ENCODE measurements around the gene ARHGEF40.

Gene ARHGEF40

DNA sequence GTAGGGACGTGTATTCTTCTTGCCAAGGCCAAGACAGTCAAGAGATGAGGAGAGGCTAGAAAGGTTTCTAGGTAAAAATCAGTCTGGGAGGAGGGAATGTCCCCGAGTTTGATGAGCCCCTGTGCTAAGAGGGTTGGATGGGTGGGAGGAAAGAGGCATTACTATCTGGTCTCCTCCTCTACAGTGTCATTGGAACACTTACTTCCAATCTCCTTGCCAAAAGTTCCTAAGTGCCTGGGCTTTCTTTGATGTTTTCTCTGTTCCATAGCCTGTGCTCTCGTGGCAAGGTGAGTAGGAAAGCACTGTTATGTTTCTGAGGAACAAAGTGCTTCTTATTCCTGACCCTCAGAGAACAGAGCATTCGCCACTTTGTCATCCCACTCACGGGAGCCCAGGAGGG lies 35.4 kb upstream of the ARHGEF40 start, which contains the start of gene RNASE13:
Gene RNASE13, minus strand, starts transcription at position 101 of the 400 bp plus-strand sequence. CDS start 519 bp downstream, outside the sequence.
- TF ChIP-seq, protein P1, sequence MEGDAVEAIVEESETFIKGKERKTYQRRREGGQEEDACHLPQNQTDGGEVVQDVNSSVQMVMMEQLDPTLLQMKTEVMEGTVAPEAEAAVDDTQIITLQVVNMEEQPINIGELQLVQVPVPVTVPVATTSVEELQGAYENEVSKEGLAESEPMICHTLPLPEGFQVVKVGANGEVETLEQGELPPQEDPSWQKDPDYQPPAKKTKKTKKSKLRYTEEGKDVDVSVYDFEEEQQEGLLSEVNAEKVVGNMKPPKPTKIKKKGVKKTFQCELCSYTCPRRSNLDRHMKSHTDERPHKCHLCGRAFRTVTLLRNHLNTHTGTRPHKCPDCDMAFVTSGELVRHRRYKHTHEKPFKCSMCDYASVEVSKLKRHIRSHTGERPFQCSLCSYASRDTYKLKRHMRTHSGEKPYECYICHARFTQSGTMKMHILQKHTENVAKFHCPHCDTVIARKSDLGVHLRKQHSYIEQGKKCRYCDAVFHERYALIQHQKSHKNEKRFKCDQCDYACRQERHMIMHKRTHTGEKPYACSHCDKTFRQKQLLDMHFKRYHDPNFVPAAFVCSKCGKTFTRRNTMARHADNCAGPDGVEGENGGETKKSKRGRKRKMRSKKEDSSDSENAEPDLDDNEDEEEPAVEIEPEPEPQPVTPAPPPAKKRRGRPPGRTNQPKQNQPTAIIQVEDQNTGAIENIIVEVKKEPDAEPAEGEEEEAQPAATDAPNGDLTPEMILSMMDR (IDR thresholded peaks at IDR 0.05; ENCODE audit: poor library complexity, severe bottlenecking), result no peak
- H3K27me3 ChIP-seq (ENCODE audit: insufficient read depth, poor library complexity, severe bottlenecking), result no peaks in the 10 kb centered on the region
- DNase-seq (ENCODE audit: low spot score) (no peak), ATAC-seq (ENCODE audit: low read depth) (no peak)
- H3K9me3 ChIP-seq (ENCODE audit: severe bottlenecking), result no peaks in the 10 kb centered on the region
- no peak within 1 kb of the TSS for H3K4me3 ChIP-seq (ENCODE audit: severe bottlenecking)
- H3K36me3 ChIP-seq (ENCODE audit: low read depth), result no peaks in the 10 kb centered on the region
- no peak within 1 kb of the TSS for H3K27ac ChIP-seq (ENCODE audit: poor library complexity, severe bottlenecking)
- H3K4me1 ChIP-seq (ENCODE audit: insufficient read depth, poor library complexity, severe bottlenecking), result peaks cover 1% of the 10 kb centered on the region

DNA sequence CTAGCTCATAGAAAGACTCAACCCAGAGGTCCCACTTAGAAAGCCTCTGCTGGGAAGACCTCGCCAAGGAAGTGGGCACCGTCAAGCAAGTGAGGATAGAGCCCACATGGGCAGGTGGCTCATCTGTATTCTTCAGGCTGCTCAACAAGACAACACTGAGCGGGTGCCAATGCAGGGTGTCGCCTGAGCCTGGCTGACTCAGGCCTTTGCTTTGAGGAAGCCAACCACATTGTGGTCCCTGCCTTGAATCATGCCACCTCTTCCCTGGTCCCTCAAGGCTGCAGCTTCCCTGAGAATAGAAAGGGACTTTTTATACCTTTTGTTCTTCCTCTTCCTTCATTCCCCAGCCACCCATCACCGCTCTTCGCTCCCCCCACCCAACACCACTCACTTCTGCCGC lies 33.4 kb upstream of the ARHGEF40 start:
- TF ChIP-seq, protein P1 (IDR thresholded peaks at IDR 0.05; ENCODE audit: poor library complexity, severe bottlenecking), result no peak
- peaks cover 20% of the 10 kb centered on the region for H3K4me1 ChIP-seq (ENCODE audit: insufficient read depth, poor library complexity, severe bottlenecking)

DNA sequence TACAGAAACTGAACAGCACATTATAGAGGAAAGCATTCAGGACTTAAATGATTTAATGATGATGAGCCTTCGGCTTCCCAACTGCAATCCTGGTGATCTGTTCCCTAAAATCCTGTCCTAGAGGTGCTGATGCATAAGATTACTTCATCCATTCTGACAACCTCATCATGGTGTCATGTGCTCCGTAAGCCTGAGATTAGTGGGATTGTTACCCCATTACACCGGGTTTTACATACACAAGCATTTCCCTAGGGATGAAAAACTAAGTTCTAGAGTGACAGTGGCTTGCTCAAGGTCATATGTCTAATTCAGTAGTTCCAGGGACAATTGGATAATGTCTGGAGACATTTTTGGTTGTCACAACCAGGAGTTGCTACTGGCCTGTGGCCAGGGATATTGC lies 32.9 kb upstream of the ARHGEF40 start:
- Histone ChIP-seq H3K4me1 (ENCODE audit: insufficient read depth, poor library complexity, severe bottlenecking) (peaks cover 24% of the 10 kb centered on the region), H3K36me3 (ENCODE audit: low read depth) (no peaks in the 10 kb centered on the region), H3K27me3 (ENCODE audit: insufficient read depth, poor library complexity, severe bottlenecking) (no peaks in the 10 kb centered on the region), H3K9me3 (ENCODE audit: severe bottlenecking) (no peaks in the 10 kb centered on the region), H3K4me3 (ENCODE audit: severe bottlenecking) (no peak overlapping the region), H3K27ac (ENCODE audit: poor library complexity, severe bottlenecking) (no peak overlapping the region)
- no peak for DNase-seq (ENCODE audit: low spot score)
- no peak for ATAC-seq (ENCODE audit: low read depth)
- TF ChIP-seq, protein P1 (IDR thresholded peaks at IDR 0.05; ENCODE audit: poor library complexity, severe bottlenecking), result no peak

More for the DNA sequence above, 33.4 kb upstream of the ARHGEF40 start:
- Histone ChIP-seq H3K36me3 (ENCODE audit: low read depth) (no peaks in the 10 kb centered on the region), H3K9me3 (ENCODE audit: severe bottlenecking) (no peaks in the 10 kb centered on the region), H3K27me3 (ENCODE audit: insufficient read depth, poor library complexity, severe bottlenecking) (no peaks in the 10 kb centered on the region), H3K4me3 (ENCODE audit: severe bottlenecking) (no peak overlapping the region), H3K27ac (ENCODE audit: poor library complexity, severe bottlenecking) (no peak overlapping the region)
- ATAC-seq (ENCODE audit: low read depth) (no peak), DNase-seq (ENCODE audit: low spot score) (no peak)

DNA sequence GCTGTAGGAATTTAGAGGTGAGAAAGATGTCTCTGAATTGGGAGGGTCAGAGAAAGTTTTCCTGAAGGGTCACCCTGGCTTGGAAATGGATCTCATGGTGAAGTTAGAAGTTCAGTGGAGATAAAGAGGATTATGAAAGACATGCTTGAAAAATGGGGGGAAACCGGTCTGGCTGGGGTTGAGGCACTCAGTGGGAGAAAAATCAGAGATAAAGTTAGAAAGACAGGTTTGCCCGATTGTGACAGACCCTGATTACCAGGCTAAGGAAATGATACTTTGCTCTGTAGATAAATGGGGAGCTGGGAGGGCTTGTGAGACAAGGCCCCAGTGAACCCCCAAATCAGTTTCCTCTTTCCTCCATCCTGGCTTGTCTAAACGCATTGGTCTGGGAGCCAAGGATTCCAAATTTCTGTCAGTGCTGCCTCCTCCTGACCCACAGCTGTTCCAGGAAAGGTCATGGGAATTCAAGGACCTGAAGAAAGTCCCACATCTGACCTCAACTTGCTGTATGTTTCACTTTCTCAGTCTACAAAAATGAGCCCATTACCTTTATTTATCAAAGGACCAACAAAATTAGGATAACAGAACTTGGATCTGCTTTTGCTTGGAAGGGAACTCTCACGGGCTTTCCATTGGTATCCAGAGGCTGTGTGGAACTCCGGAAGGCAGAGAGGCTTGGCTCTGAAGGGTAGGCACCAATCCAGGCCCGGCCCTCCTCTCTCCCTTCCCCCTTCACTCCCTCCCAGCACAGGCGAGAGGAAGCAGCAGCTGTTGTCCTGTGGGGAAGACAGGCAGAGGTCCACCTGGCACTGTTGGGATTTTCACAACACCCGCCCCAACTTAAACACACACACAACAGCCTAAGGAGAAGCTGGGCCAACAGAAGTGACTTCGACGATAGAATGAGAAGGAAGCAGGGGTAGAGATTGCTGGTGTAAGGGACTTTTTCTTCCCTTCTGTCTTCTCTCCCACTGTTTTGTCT lies 31.4 kb upstream of the ARHGEF40 start:
- Histone ChIP-seq H3K9me3 (ENCODE audit: severe bottlenecking) (no peaks in the 10 kb centered on the region), H3K4me3 (ENCODE audit: severe bottlenecking) (no peak overlapping the region), H3K4me1 (ENCODE audit: insufficient read depth, poor library complexity, severe bottlenecking) (peaks cover 33% of the 10 kb centered on the region), H3K36me3 (ENCODE audit: low read depth) (no peaks in the 10 kb centered on the region), H3K27ac (ENCODE audit: poor library complexity, severe bottlenecking) (no peak overlapping the region), H3K27me3 (ENCODE audit: insufficient read depth, poor library complexity, severe bottlenecking) (no peaks in the 10 kb centered on the region)
- ATAC-seq (ENCODE audit: low read depth) (no peak), DNase-seq (ENCODE audit: low spot score) (no peak)
- TF ChIP-seq, protein P1 (IDR thresholded peaks at IDR 0.05; ENCODE audit: poor library complexity, severe bottlenecking), result no peak
